ENCODE measurements around the gene TTC3. TPM values are rescaled to one million over a fixed set of nuclear protein-coding genes. Genes with fewer than 3 reads are reported as not detected.

Gene TTC3
- polyA plus RNA-seq, 1 donor from 2014 or later = 332 TPM

DNA sequence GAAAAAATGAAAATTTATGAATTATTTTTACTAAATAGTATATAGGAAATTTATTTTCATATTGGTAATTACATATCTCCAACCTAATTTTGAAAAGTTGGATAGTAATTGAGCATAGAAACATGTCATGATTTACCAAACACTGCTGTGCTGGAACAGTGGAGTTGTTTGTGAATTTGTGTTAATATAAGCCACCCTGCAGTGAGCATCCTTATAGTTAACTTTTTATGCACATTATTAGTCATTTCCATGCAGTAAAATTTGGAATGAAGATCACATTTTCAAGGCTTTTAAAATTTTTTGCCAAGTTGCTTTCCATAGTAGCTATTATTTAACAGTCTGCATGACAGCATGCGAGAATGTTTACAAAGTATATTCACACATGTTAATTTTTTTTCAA, 115.8 kb downstream of the TTC3 start:
- H3K9me3 ChIP-seq (ENCODE audit: low read length) = no peaks in the 10 kb centered on the region
- H3K27me3 ChIP-seq (ENCODE audit: insufficient read depth, low read depth, low read length) = no peaks in the 10 kb centered on the region
- no peaks in the 10 kb centered on the region for H3K79me2 ChIP-seq (replicated peaks; ENCODE audit: insufficient read depth, low read length)
- peaks cover 15% of the 10 kb centered on the region for H3K36me3 ChIP-seq (ENCODE audit: insufficient read depth, low read length)
- H3K4me3 ChIP-seq (ENCODE audit: low read length) = no peak overlapping the region
- H3K4me2 ChIP-seq (ENCODE audit: low read length) = no peak overlapping the region
- H3K9ac ChIP-seq (ENCODE audit: low read length) = no peak overlapping the region
- H4K20me1 ChIP-seq (ENCODE audit: insufficient read depth) = no peaks in the 10 kb centered on the region
- TF ChIP-seq RAD21 (conservative IDR thresholded peaks at IDR 0.05) = no peak
- TF ChIP-seq TAF1 (IDR thresholded peaks at IDR 0.05; ENCODE audit: low read depth) = no peak
- no peak for TF ChIP-seq POLR2AphosphoS5 (IDR thresholded peaks at IDR 0.05)
- TF ChIP-seq, protein P1, sequence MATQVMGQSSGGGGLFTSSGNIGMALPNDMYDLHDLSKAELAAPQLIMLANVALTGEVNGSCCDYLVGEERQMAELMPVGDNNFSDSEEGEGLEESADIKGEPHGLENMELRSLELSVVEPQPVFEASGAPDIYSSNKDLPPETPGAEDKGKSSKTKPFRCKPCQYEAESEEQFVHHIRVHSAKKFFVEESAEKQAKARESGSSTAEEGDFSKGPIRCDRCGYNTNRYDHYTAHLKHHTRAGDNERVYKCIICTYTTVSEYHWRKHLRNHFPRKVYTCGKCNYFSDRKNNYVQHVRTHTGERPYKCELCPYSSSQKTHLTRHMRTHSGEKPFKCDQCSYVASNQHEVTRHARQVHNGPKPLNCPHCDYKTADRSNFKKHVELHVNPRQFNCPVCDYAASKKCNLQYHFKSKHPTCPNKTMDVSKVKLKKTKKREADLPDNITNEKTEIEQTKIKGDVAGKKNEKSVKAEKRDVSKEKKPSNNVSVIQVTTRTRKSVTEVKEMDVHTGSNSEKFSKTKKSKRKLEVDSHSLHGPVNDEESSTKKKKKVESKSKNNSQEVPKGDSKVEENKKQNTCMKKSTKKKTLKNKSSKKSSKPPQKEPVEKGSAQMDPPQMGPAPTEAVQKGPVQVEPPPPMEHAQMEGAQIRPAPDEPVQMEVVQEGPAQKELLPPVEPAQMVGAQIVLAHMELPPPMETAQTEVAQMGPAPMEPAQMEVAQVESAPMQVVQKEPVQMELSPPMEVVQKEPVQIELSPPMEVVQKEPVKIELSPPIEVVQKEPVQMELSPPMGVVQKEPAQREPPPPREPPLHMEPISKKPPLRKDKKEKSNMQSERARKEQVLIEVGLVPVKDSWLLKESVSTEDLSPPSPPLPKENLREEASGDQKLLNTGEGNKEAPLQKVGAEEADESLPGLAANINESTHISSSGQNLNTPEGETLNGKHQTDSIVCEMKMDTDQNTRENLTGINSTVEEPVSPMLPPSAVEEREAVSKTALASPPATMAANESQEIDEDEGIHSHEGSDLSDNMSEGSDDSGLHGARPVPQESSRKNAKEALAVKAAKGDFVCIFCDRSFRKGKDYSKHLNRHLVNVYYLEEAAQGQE (IDR thresholded peaks at IDR 0.05; ENCODE audit: borderline replicate concordance) = no peak
- TF ChIP-seq EZH2 (IDR thresholded peaks at IDR 0.05; ENCODE audit: borderline replicate concordance, insufficient read depth, low read length, poor library complexity, severe bottlenecking) = no peak
- TF ChIP-seq SMC3 (conservative IDR thresholded peaks at IDR 0.05; ENCODE audit: poor library complexity) = no peak
- TF ChIP-seq, protein P2, sequence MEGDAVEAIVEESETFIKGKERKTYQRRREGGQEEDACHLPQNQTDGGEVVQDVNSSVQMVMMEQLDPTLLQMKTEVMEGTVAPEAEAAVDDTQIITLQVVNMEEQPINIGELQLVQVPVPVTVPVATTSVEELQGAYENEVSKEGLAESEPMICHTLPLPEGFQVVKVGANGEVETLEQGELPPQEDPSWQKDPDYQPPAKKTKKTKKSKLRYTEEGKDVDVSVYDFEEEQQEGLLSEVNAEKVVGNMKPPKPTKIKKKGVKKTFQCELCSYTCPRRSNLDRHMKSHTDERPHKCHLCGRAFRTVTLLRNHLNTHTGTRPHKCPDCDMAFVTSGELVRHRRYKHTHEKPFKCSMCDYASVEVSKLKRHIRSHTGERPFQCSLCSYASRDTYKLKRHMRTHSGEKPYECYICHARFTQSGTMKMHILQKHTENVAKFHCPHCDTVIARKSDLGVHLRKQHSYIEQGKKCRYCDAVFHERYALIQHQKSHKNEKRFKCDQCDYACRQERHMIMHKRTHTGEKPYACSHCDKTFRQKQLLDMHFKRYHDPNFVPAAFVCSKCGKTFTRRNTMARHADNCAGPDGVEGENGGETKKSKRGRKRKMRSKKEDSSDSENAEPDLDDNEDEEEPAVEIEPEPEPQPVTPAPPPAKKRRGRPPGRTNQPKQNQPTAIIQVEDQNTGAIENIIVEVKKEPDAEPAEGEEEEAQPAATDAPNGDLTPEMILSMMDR (IDR thresholded peaks at IDR 0.05; ENCODE audit: poor library complexity, severe bottlenecking) = no peak
- no peak for TF ChIP-seq EP300 (conservative IDR thresholded peaks at IDR 0.05; ENCODE audit: poor library complexity, severe bottlenecking)
- no peak for TF ChIP-seq MXI1 (conservative IDR thresholded peaks at IDR 0.05; ENCODE audit: poor library complexity, severe bottlenecking)
- H3F3A ChIP-seq (ENCODE audit: insufficient read depth, low read length, poor library complexity, severe bottlenecking) = no peaks in the 10 kb centered on the region
- H3K9me2 ChIP-seq (ENCODE audit: insufficient read depth, low read length) = no peaks in the 10 kb centered on the region
- no peak overlapping the region for H2AFZ ChIP-seq (ENCODE audit: low read depth, low read length)
- H3K27ac ChIP-seq (ENCODE audit: low read length) = no peak overlapping the region

DNA sequence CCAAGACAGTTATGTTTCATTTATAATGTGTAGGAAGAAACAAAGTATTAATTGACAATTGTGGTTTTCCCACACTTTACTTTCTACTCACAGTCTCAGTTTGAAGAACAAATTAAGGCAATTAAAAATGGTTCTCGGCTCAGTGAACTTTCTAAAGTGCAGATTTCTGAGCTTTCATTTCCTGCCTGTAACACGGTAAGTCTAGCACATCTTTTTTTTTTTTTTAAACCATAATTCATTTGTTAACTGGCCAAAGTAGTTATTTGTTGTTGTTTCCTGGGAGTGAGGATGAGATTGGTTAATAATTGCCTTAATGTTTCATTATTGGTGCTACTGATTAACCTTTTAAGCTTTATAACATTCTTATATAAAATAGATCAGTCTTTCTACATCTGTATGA, 119.0 kb downstream of the TTC3 start:
- no peaks in the 10 kb centered on the region for H4K20me1 ChIP-seq (ENCODE audit: insufficient read depth)
- no peaks in the 10 kb centered on the region for H3K9me2 ChIP-seq (ENCODE audit: insufficient read depth, low read length)
- H2AFZ ChIP-seq (ENCODE audit: low read depth, low read length) = no peak overlapping the region
- H3K36me3 ChIP-seq (ENCODE audit: insufficient read depth, low read length) = peaks cover 16% of the 10 kb centered on the region
- H3K9ac ChIP-seq (ENCODE audit: low read length) = no peak overlapping the region
- no peak for TF ChIP-seq TAF1 (IDR thresholded peaks at IDR 0.05; ENCODE audit: low read depth)
- no peak for TF ChIP-seq EZH2 (IDR thresholded peaks at IDR 0.05; ENCODE audit: borderline replicate concordance, insufficient read depth, low read length, poor library complexity, severe bottlenecking)
- TF ChIP-seq SMC3 (conservative IDR thresholded peaks at IDR 0.05; ENCODE audit: poor library complexity) = no peak
- no peak for TF ChIP-seq RAD21 (conservative IDR thresholded peaks at IDR 0.05)
- TF ChIP-seq POLR2AphosphoS5 (IDR thresholded peaks at IDR 0.05) = no peak
- no peak overlapping the region for H3K4me3 ChIP-seq (ENCODE audit: low read length)
- H3F3A ChIP-seq (ENCODE audit: insufficient read depth, low read length, poor library complexity, severe bottlenecking) = no peaks in the 10 kb centered on the region
- H3K9me3 ChIP-seq (ENCODE audit: low read length) = no peaks in the 10 kb centered on the region
- no peaks in the 10 kb centered on the region for H3K27me3 ChIP-seq (ENCODE audit: insufficient read depth, low read depth, low read length)
- H3K79me2 ChIP-seq (replicated peaks; ENCODE audit: insufficient read depth, low read length) = no peaks in the 10 kb centered on the region
- no peak overlapping the region for H3K4me2 ChIP-seq (ENCODE audit: low read length)
- H3K27ac ChIP-seq (ENCODE audit: low read length) = no peak overlapping the region

Data from neural cell (in vitro differentiated cells).